PFSK-1 (cell line): ENCODE measurements around the gene CNTNAP2.

Experiments
- SIN3A ChIP-seq: IDR thresholded peaks from 2 replicates; pipeline ENCODE4 v1.6.1; 2012; ENCODE audit warnings: mild to moderate bottlenecking, low read length, moderate library complexity, borderline replicate concordance; ENCODE audit not compliant: insufficient read depth
- TAF1 ChIP-seq: IDR thresholded peaks from 2 replicates; pipeline ENCODE4 v1.6.1; 2012; ENCODE audit warnings: low read length, control low read depth, borderline replicate concordance; ENCODE audit not compliant: insufficient read depth
- TF ChIP-seq, protein P1 (sequence below), 2 experiments: IDR thresholded peaks; 2 replicates each; pipeline versions ENCODE4 v1.6.1 to v1.8.0; 2011 to 2012; ENCODE audit warnings: low read depth in 2 of 2, low read length in 2 of 2, control low read depth in 1 of 2, inconsistent platforms in 1 of 2, mild to moderate bottlenecking in 1 of 2, moderate library complexity in 1 of 2; ENCODE audit not compliant: insufficient read depth in 1 of 2

DNA sequence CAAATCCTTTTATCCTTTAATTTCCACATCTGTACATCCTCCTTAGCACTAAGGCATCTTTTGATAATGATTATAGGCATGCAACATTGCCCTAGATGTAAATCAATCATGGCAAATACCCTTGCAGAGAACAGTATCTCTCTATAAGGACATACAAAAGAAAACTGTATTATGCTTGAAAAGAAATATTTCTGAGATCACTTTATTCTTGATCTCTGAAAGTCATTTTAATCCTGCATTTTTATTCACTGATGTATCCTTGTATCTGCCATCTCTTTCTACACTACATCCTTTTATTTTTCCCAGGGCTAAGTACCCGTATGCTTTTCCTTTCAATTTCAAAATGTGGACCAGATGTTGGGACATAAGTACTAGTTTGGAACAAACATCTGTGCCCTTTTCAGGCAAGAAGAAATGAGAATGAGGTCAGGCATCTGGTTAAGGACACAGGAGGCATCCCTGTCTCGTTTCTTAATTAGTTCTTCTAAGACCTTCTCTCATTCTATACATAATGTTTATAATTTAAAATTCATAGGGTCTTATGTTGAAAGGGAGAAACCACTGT lies 338.6 kb downstream of the CNTNAP2 start:
- TF ChIP-seq TAF1 (no peak), SIN3A (no peak)
- TF ChIP-seq, protein P1, sequence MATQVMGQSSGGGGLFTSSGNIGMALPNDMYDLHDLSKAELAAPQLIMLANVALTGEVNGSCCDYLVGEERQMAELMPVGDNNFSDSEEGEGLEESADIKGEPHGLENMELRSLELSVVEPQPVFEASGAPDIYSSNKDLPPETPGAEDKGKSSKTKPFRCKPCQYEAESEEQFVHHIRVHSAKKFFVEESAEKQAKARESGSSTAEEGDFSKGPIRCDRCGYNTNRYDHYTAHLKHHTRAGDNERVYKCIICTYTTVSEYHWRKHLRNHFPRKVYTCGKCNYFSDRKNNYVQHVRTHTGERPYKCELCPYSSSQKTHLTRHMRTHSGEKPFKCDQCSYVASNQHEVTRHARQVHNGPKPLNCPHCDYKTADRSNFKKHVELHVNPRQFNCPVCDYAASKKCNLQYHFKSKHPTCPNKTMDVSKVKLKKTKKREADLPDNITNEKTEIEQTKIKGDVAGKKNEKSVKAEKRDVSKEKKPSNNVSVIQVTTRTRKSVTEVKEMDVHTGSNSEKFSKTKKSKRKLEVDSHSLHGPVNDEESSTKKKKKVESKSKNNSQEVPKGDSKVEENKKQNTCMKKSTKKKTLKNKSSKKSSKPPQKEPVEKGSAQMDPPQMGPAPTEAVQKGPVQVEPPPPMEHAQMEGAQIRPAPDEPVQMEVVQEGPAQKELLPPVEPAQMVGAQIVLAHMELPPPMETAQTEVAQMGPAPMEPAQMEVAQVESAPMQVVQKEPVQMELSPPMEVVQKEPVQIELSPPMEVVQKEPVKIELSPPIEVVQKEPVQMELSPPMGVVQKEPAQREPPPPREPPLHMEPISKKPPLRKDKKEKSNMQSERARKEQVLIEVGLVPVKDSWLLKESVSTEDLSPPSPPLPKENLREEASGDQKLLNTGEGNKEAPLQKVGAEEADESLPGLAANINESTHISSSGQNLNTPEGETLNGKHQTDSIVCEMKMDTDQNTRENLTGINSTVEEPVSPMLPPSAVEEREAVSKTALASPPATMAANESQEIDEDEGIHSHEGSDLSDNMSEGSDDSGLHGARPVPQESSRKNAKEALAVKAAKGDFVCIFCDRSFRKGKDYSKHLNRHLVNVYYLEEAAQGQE (IDR thresholded peaks at IDR 0.05; ENCODE audit: insufficient read depth in 1 of 2, low read depth in 2 of 2, low read length in 2 of 2): no peak
